Stimulated activated CD4-positive, alpha-beta T cell treated with anti-CD3 and anti-CD28 coated beads, Interleukin-1b, Interleukin-23, amount 100 ng/mL, for 48 hours (primary cell): ENCODE measurements around the gene ZC3H4.
A peak's percentile ranks its signal among the peaks of the same experiment; 100 is the strongest.

Experiments
- DNase-seq: peaks from one replicate; pipeline ENCODE4 v3.0.0-alpha.2; 2020

Gene ZC3H4

DNA sequence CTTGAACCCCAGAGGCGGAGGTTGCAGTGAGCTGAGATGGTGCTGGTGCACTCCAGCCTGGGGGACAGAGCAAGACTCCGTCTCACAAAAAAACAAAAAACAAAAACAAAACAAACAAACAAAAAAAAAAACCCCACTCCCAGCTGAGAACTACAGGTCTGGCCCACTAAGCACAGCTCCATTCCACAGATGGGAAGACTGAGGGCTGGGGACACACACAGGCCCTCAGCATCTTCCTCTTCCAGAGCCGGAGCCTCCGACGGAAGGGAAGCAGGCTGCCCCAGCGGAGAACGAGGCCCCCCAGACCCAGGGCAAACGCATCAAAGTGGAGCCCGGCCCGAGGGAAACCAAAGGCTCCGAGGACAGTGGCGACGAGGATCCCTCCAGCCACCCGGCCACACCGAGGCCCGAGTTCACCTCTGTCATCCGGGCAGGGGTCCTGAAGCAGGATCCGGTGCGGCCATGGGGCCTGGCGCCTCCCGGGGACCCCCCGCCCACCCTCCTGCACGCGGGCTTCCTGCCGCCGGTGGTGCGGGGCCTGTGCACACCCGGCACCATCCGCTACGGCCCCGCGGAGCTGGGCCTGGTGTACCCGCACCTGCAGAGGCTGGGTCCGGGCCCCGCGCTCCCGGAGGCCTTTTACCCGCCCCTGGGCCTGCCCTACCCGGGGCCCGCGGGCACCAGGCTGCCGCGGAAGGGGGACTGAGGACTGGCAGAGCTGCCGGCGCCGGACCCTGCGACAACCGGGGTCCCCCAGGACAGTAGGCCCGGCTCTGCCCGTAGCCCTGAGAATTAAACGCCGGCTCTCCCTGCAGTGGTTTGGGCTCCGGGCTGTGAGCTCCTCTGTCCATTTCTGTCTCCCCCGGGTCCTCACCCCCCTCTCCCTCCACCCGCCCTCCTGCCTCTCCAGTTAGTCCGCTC lies 68.4 kb downstream of the ZC3H4 start:
- DNase-seq: no peak

DNA sequence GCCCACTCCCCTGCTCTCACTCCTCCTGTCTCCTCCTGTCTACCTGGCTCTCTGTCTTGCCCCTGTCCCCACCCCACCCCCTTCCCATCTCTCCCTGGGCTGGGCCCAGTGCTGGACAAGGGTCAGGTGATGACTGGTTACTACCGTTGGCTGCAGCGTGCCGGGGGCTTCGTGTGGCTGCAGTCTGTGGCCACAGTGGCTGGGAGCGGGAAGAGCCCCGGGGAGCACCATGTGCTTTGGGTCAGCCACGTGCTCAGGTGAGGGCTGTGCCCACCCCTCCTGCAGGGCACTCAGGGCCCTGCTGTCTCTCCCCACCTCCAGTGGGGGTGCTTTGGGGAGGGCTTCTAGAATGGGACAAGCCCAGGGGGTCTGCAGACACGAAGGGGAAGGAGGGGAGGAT lies 72.7 kb downstream of the ZC3H4 start:
- no peak for DNase-seq

DNA sequence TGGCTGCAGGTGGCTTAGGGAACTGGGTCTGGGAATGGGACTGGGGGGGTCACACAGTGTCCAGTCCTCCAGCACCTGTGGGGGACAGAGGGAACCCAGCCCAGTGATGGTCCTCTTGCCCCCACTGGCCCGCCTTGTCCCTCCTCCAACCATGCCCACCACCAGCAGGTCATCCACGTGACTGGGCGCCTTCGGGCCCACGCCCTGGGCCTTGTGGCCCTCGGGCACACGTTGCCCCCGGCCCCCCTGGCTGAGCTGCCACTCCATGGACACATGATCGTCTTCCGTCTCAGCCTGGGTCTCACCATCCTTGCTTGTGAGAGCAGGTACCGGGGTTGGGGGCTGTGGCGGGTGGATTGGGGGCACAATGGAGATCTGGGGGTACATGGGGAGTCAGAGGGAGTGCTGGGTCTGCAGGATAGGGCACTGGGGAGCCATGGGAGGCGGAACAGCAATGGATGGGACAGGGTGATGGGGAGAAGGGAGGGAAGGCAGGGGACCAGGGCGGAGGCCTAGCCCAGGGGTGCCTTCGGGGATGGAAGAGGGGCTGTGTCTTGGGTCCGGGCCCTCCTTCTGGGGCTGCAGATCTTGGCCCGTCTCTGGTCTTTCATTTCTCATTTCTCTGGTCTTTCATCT lies 74.2 kb downstream of the ZC3H4 start:
- DNase-seq: no peak

DNA sequence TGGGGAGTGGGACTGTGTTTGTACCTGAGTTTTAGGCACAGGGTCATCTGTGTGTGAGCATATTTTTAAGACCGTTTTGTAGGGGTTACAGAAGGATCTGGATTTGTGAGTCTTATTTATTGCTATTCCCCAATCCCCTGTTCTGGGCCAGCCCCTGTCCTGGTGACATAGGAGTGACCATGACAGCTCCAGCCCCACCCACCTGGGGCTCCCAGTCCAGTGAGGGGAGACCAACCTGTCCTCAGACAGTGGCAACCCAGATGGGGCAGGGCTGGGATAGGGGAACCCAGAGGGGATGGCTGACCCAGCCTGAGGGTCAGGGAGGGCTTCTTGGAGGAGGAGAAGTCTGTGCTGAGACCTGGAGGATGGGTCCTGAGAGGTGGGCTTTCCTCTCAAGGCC lies 75.8 kb downstream of the ZC3H4 start:
- no peak for DNase-seq

DNA sequence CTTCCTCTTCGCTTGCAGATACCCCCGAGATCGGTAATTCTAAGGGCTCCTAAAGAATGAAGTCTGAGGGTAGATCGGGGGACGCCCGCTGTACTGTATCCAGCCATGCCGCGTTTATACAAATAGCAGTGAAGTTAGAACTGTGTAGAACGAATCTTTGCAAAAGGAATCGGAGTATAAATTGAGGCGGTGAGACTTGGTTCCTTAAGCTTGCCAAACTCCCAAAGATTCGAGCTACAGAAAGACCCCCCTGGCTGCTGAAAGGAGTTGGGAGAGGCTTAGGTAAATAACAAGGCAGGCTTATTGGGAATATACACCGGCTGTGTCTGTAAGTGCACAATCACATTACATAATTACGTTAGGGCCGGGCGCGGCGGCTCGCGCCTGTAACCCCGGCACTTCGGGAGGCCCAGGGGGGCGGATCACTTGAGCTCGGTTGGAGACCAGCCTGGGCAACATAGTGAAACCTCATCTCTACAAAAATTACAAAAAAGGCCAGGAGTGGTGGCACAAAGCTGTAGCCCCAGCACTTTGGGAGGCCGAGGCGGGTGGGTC lies 77.4 kb downstream of the ZC3H4 start:
- no peak for DNase-seq

DNA sequence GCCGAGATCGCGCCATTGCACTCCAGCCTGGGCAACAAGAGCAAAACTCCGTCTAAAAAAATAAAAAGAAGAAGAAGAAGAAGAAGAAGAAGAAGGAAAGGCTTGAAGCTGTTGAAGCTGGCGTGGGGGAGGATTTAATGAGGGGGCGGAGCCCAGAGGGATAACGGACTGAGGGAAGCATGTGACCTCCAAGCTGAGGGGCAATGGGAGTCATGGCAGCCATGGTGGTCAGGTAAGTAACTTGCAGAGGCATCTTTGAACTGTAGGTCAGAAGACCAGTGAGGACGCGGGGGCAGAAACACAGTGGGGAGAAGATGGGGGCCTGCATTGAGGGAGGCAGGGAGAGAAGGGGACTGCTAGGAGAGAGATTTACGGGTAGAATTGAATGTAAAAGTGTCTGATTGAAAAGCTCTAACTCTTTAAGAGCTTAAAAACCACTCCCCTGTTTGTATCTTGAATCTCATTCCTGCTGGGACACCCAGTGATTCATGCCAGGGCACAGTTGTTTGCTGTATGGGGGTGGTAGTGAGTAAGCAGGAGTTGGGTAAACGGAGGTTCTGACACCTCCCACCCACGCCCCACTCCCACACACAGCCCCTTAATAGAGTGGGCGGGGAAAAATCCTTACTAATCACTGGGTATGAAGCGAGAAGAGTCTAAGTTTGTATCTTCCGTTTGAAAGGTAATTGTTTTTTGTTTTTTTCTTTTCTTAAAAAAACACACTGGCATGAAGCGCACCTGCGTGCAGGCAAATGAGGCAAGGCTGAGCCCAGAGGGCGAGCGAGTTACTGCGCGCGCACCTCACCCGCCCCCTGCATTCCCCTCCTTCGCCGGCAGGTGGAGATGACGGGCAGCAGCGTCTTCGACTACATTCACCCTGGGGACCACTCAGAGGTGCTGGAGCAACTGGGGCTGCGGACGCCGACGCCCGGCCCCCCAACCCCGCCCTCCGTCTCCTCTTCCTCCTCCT lies 78.2 kb downstream of the ZC3H4 start:
- DNase-seq: peak; percentile 94

DNA sequence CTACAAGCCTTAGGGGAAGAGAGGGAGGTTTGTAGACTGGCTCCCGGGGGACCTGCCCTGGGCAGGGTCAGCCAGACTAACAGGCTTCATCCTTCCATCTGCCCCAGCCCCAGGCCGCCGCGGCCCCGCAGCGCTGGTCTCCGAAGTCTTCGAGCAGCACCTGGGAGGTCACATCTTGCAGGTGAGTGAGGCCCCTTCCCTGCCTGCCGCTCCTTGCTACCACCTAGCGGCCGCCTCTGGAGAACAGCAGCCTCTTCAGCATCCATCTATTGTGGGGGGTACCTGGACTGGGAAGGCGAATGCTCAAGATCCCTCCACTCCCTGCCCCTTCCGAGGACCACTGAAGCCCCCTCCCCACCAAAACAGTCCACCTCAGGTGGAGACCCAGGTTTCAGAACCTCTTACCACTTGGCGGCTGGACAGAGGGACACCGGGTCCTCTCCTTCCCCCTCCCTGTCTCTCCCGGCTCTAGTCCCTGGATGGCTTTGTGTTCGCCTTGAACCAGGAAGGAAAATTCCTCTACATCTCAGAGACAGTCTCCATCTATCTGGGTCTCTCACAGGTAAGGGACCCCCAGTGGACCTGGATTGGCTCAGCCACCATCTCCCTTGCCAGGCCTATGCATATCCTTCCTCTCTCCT lies 81.3 kb downstream of the ZC3H4 start:
- DNase-seq: peak; percentile 61

DNA sequence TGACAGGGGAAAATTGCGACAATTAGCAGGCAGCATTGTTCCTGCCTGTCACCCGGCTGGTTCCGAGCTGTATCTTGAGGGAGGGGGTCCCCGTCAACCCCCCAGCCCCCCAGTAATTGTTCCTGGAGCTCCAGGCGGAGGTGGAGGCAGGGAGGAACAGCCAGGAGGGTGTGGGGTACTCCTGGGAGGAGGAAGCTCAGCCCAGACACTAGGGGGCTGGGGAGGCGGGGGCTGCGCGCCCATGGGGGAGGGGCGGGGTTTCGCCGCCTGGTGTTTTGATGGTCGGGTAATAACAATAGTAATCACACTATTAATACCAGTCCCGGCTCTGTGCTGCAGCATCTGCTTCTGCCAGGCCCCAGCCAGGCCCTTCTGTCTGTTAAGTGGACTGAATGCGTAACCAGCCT lies 85.4 kb downstream of the ZC3H4 start:
- no peak for DNase-seq

DNA sequence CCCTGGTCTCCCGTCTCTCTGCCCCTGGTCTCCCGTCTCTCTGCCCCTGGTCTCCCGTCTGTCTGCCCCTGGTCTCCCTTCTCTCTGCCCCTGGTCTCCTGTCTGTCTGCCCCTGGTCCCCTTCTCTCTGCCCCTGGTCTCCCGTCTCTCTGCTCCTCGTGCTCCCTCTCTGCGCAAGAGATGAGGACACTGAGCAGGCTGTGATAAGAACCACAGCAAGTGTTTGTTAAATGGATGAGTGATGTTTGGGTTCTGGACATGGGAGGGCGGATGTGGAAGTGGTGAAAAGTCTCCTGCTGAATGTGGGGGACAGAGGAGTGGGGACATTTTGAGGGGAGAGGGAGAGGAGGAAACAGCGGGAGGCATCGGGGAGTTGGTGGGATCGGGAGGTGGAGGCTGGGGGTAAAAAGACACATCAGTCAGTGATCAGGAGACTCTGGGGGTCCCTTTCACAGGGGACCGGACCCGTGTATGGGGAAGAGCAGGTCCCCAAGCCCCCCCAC lies 85.9 kb downstream of the ZC3H4 start:
- no peak for DNase-seq

DNA sequence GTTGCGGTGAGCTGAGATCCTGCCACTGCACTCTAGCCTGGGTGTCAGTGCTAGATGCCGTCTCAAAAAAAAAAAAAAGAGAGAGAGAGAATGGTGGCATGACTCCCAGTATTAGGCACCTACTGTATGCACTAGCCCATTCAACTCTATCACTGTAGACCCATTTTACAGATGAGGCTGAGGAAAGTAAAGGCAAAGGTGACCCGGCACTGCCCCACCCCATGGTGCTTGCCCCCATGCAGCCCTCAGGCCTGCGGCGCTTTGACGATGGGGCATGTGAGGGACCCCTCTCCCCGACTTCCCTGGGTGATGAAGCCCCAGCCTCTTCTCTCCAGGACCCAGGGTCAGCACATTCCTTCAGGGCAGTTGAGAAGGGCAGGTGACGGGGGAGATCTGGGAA lies 86.7 kb downstream of the ZC3H4 start:
- no peak for DNase-seq

DNA sequence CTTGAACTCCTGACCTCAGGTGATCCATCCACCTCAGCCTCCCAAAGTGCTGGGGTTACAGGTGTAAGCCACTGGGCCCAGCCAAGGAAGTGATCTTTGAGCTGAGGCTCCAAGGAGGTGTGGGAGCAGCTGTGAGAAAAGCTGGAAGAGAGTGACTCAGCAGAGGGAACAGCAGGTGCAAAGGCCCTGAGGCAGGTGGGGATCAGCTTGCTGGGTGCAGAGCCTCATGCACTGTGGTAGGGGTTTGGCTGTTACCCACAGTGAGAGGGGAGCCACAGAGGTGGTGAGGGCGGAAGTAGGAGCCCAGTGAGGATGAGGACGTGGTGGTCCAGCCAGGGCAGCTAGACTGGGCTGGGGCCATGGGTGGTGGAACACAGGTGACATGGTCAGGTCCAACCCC lies 87.4 kb downstream of the ZC3H4 start:
- DNase-seq: no peak

DNA sequence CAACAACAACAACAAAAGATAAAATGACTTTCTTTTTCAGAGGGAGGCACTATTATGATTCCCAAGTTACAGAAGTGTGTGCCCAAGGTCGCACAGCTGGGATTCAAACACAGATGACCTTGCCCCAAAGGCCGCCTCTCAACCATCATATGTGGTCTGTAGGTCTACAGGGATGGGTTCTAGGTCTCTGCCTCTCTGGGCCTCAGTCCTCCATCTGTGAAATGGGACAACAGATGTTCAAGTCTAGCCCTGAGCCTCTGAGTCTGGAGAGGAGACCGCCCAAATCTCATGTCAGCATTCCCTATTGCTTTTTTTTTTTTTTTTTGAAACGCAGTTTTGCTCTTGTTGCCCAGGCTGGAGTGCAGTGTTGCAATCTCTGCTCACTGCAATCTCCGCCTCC lies 89.1 kb downstream of the ZC3H4 start:
- no peak for DNase-seq

DNA sequence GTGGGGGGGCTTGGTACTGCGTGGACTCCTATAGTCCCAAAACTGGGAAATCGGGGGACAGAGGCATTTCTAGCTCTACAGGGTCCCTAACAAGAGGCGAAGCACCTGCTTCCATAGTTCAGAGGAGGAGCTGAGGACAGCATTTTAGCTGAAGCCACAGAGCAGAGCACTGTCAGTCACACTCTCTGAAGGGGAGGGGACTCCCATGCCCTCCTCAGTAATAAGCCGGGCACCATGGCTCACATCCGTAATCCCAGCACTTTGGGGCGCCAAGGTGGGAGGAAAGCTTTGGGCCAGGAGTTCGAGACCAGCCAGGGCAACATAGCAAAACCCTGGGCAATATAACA lies 90.2 kb downstream of the ZC3H4 start:
- no peak for DNase-seq

DNA sequence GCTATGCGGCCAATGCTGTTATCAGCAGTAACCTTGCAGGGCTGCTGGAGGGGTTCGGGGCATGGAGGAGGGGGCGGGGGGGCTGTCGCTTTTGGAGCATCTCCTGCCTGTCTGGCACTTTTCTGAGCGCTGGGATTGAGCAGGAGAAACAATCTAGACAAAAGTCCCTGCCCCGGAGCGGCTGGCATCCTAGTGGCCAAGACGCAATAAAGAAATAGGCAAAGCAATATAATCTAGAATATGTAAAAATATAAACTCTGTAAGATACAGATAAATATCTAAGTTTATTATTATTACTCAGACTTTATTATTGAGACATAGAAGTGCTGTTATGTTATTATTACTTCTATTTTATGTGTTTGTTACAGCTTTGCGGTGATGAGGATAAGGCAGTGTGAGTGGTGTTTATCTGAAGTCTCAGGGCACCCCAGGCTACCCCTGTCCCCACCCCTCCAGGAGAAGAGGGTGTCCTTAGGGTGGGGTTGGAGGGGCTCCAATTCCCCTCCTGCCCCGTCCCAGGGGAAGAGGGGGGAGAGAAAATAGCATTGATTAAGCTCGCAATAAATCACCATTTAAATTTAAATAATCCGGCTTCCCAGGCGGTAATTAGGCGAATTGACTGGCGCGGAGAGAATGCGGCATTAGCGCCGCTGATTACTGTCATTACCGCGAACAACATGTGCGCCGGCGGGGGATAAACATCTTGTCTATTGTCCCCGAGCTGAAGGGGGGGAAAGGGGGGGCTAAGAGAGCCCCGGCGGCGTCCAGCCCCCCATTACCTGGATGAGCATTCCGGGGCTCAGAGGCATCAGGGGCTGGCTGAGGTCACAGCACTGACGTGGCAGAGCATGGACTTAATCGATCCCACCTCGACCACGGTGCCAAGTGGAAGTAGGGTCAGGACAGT lies 90.8 kb downstream of the ZC3H4 start:
- no peak for DNase-seq

DNA sequence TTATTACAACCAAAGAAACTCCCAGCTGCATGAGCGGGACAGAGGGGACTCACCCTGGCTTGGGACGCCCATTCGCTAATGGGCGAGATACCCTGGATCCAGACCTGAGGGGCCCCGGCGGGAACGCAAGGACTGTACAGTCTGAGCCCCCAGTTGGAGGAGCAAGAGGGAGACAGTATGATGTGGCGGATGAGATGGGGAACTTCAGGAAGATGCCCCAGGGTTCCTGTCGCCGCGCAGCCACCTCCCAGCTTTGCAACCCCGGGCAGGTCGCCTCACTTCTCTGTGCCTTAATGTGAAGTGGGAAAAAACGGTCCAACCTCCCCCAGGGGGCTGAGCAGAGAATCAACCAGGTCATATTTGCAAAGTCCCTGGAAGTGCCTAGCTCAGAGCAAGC lies 91.4 kb downstream of the ZC3H4 start:
- no peak for DNase-seq

DNA sequence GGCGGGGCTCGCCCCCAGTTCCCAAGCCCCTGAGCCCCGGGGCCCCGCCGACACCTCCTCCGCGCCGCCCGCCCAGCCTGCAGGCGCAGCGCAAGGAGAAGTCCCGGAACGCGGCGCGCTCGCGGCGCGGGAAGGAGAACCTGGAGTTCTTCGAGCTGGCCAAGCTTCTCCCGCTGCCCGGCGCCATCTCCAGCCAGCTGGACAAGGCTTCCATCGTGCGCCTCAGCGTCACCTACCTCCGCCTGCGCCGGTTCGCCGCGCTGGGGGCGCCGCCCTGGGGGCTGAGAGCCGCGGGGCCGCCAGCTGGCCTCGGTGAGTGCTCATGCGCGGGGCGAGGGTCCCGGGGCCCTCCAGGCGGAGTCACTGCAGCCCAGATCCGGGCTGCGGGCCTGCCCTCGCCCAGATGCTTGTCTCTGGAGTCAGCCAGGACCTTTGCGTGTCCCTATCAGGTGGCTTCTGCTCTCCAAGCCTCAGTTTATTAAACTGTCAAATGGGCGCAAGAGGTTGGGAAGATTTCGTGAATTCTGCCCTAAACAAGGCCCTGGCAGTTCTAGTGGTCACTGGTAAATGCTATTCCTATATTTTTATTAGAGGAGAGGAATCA lies 91.9 kb downstream of the ZC3H4 start:
- no peak for DNase-seq

DNA sequence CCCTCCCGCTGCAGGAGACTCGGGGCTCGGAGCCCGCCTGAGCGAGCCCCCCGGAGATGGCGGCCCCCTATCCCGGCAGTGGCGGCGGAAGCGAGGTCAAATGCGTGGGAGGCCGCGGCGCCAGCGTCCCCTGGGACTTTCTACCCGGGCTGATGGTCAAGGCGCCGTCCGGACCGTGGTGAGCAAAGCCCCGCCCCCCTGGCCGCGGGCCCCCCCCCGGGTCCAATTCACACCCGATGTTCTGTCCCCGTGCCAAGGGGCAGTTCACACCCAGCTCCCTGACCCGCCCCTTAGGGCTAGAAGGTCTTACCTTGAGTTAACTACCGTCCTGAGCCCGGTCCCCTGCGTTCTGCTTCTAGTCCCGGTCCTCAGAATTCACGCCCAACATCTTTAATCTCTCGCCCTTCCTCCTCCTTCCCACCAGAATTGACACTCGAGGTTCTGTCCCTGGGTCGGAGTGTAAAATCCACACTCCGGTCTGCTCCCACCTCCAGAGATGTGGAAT lies 92.5 kb downstream of the ZC3H4 start:
- no peak for DNase-seq

DNA sequence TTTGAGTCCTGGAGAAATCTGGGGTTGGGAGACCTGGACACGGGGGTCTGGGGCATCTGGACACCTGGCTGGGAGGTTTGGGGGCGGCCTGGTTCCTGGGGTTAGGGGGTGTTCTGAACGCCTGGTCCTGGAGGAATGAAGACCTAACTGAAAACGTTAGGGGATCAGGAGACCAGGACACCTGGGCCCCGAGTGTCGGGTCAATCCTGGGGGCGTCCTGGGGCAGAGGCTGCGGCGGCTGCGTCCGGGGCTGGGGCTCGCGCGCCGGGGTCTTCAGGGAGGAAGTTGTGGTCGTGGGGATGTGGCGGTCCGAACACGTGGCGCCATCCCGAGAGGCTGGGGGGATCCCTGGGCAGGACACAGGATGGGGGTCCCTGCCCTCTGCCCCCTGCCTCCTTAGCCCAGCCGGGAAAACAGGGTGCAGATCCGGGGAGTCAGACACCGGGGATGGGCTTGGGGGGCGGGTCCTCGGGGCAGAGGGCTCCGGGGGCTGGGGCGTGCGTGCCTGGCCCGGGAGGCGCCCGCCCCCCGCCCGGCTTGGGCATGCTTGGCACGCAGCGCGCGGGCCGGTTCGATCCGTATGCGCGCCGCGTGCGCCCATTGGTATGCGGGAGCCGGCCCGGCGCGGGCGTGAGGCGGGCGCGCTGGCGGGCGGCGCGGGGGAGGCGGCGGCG lies 93.3 kb downstream of the ZC3H4 start:
- DNase-seq: no peak

DNA sequence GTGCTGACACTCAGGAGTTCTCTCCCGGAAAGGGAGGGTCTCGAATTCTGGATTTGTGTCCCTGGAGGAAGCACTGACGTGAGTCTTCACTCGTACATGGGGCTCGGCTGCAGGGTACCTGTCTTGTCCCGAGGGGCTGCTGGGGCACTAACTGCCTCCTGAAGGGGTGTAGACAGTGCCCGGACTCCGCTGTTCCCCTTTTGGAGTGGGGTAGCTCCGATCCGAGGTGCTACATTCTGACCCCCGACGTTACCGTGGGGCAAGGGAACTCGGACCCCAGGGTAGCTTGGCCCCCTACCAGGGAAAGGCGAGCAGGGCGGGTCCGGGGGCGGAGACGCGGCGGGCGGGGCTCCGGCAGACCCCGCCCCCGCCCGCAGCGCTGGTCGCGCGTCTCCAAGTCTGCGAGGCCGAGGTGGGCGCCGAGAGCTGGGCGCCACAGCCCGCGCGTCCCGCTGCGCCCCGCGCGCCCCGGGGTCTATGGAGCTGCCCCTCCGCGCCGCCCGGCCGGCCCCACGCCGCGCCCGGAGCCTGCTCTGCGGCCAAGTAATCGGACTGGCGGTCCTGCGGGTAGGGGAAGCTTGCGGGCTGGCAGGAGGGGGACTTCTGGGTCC lies 94.0 kb downstream of the ZC3H4 start, which contains the start of gene NPAS1:
Gene NPAS1 (plus strand): TSS at position 407 of the 611 bp plus-strand sequence. CDS start 1,211 bp downstream, outside the sequence.
- DNase-seq: no peak
